ENCODE data around the gene ZSCAN25. TPM values are rescaled to one million over a fixed set of nuclear protein-coding genes. Genes with fewer than 3 reads are reported as not detected.
A peak's percentile ranks its signal among the peaks of the same experiment; 100 is the strongest.
"Not testable (repeated sequence)": the region's sequence is repeated elsewhere in the genome, so short reads cannot be mapped to it uniquely, and the experiment has no call there.

The ZSCAN25 gene
- total RNA-seq, 1 experiment from 2014 or later, result 17.6 TPM

DNA sequence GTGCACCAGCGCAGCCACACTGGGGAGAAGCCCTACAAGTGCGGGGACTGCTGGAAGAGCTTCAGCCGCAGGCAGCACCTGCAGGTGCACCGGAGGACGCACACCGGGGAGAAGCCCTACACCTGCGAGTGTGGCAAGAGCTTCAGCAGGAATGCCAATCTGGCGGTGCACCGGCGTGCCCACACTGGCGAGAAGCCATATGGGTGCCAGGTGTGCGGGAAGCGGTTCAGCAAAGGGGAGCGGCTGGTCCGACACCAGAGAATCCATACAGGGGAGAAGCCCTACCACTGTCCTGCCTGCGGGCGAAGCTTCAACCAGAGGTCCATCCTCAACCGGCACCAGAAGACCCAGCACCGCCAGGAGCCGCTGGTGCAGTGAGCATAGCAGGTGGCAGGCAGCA lies 12.9 kb downstream of the ZSCAN25 start:
- no peak overlapping the region for H3K4me3 Mint-ChIP-seq (ENCODE audit: unreplicated experiment)
- TF ChIP-seq, protein P1, sequence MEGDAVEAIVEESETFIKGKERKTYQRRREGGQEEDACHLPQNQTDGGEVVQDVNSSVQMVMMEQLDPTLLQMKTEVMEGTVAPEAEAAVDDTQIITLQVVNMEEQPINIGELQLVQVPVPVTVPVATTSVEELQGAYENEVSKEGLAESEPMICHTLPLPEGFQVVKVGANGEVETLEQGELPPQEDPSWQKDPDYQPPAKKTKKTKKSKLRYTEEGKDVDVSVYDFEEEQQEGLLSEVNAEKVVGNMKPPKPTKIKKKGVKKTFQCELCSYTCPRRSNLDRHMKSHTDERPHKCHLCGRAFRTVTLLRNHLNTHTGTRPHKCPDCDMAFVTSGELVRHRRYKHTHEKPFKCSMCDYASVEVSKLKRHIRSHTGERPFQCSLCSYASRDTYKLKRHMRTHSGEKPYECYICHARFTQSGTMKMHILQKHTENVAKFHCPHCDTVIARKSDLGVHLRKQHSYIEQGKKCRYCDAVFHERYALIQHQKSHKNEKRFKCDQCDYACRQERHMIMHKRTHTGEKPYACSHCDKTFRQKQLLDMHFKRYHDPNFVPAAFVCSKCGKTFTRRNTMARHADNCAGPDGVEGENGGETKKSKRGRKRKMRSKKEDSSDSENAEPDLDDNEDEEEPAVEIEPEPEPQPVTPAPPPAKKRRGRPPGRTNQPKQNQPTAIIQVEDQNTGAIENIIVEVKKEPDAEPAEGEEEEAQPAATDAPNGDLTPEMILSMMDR (IDR thresholded peaks at IDR 0.05; ENCODE audit: unreplicated experiment), result no peak
- peaks cover 73% of the 10 kb centered on the region for H3K36me3 Mint-ChIP-seq (ENCODE audit: insufficient read depth, unreplicated experiment)
- DNase-seq (ENCODE audit: unreplicated experiment), result no peak
- BruUV-seq (replicated peaks), result no TSS peak
- CTCF ChIA-PET, result interaction anchor here (0.5 to 5.4 kb wide), 6 partner anchors 12 to 287 kb away, joined by 3 to 47 read pairs (median 3); no protein-coding TSS in a partner anchor
- H3K27ac Mint-ChIP-seq (ENCODE audit: low read depth, unreplicated experiment), result no peak overlapping the region
- POLR2A ChIA-PET, result interaction anchor here (5.8 to 6.2 kb wide), 4 partner anchors 12 to 199 kb away, joined by 43 to 115 read pairs (median 52); partner anchors contain the start of genes CYP3A43 and ZSCAN25
- H3K9me3 Mint-ChIP-seq (ENCODE audit: unreplicated experiment), result no peaks in the 10 kb centered on the region
- peaks cover 15% of the 10 kb centered on the region for H3K4me1 Mint-ChIP-seq (ENCODE audit: insufficient read depth, unreplicated experiment)
- intact Hi-C loops (cut with micrococcal nuclease), result no loop called here
- no peaks in the 10 kb centered on the region for H3K27me3 Mint-ChIP-seq (ENCODE audit: insufficient read depth, unreplicated experiment)

DNA sequence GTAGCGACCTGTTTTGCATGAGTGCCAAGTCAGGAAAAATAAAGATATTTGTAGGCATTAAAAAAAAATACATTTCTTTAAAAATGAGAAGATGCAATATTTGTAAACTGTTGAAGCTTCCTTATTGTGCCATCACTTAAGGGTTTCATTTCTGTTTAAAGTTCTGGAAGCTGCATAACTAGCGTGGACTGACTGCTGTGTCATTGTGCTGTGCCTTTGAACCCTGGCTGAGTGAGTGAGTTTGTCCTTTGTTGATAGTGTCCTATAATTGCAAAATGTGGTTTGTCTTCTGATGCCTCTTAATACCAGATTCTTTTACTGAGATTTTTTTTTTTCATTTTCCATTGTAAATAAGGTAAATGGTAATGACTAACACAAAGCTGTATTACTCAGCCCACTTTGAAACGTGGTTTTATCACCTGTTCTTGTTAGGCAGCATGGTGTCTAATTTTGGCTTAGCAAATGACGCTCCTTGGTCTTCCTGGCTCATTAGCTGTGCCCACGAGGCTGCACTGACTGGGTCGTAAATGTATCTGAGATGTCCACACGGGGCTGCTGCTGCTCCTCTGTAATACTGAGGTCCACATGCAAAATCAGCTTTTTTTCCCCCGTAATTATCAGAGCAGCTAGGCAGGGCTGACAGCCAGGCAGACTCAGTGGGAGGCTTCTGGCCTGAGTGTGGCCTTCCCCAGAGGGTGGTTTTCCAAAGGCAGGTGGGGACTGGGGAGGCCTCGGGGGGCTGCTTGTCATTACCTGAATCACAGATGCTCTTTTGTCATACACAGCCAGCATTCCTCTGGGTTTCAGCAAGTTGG lies 14.8 kb downstream of the ZSCAN25 start:
- Mint-ChIP-seq H3K9me3 (ENCODE audit: unreplicated experiment) (no peaks in the 10 kb centered on the region), H3K4me1 (ENCODE audit: insufficient read depth, unreplicated experiment) (peaks cover 21% of the 10 kb centered on the region), H3K27me3 (ENCODE audit: insufficient read depth, unreplicated experiment) (no peaks in the 10 kb centered on the region), H3K36me3 (ENCODE audit: insufficient read depth, unreplicated experiment) (peaks cover 54% of the 10 kb centered on the region), H3K4me3 (ENCODE audit: unreplicated experiment) (no peak overlapping the region), H3K27ac (ENCODE audit: low read depth, unreplicated experiment) (peak overlapping the region; percentile 84)
- TF ChIP-seq, protein P1 (IDR thresholded peaks at IDR 0.05; ENCODE audit: unreplicated experiment), result peak; percentile 64
- DNase-seq (ENCODE audit: unreplicated experiment), result peak; percentile 61
- no TSS peak for BruUV-seq (replicated peaks)
- ChIA-PET POLR2A (interaction anchor here (0.6 to 6.2 kb wide), 19 partner anchors 11 to 360 kb away, joined by 3 to 115 read pairs (median 5); partner anchors contain the start of genes CYP3A43, TRIM4, ZNF655 and ZSCAN25), CTCF (interaction anchor here (0.6 to 5.4 kb wide), 27 partner anchors 10 to 361 kb away, joined by 3 to 53 read pairs (median 4); no protein-coding TSS in a partner anchor)
- intact Hi-C loops (cut with micrococcal nuclease), result loop anchor here (1.0 kb wide), 2 partner anchors 207 to 360 kb away; no protein-coding TSS in a partner anchor

DNA sequence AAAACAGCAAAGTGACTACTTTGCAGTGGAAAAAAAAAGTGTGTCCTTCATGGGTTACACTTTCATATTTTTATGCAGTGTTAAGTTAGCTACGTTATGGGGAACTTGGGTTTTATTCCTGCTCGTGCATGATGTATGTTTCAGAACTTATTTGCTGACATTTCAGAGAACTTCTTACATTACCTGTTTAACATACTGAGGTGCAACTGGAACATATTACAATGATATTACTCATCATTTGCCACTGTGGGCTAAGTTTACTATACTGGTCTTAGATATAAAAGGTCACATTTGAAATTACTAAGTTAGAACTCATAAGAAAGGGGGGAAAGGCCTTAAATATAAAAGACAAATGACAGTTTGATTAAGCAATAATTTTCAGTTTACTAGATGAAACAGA lies 20.7 kb downstream of the ZSCAN25 start:
- H3K36me3 Mint-ChIP-seq (ENCODE audit: insufficient read depth, unreplicated experiment); H3K9me3 Mint-ChIP-seq (ENCODE audit: unreplicated experiment); H3K27me3 Mint-ChIP-seq (ENCODE audit: insufficient read depth, unreplicated experiment); BruUV-seq (replicated peaks); DNase-seq (ENCODE audit: unreplicated experiment); CTCF ChIA-PET; H3K4me3 Mint-ChIP-seq (ENCODE audit: unreplicated experiment); intact Hi-C loops (cut with micrococcal nuclease); H3K27ac Mint-ChIP-seq (ENCODE audit: low read depth, unreplicated experiment): not testable (repeated sequence)
- peaks cover 17% of the 10 kb centered on the region for H3K4me1 Mint-ChIP-seq (ENCODE audit: insufficient read depth, unreplicated experiment)
- POLR2A ChIA-PET, result interaction anchor here (1.0 to 1.4 kb wide), 2 partner anchors 12 to 92 kb away, joined by 3 to 13 read pairs; no protein-coding TSS in a partner anchor

DNA sequence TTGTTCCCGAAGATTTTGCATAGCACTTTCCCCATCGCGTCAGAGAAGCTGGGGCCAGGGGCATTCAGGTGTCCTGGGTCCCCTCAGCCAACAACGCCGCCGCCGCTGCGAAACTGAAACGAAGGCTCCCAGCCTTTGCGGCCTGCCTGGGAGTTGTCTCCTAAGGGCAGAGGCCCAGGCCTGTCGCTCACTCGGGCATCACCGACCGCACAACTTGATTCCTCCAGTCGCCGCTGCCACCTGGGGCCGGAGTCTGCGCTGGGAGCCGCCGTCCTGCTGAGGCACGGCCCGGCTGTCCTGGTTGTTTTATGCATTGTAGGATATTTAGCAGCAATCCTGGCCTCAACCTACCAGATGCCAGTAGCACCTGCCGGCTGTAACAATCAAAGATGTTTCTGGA lies 22.0 kb downstream of the ZSCAN25 start:
- DNase-seq (ENCODE audit: unreplicated experiment), result no peak
- TF ChIP-seq, protein P1 (IDR thresholded peaks at IDR 0.05; ENCODE audit: unreplicated experiment), result no peak
- POLR2A ChIA-PET, result interaction anchor here (1.1 kb wide), 1 partner anchor 12 kb away, joined by 3 read pairs; no protein-coding TSS in a partner anchor
- Mint-ChIP-seq H3K27ac (ENCODE audit: low read depth, unreplicated experiment) (no peak overlapping the region), H3K4me3 (ENCODE audit: unreplicated experiment) (no peak overlapping the region), H3K4me1 (ENCODE audit: insufficient read depth, unreplicated experiment) (peaks cover 17% of the 10 kb centered on the region), H3K27me3 (ENCODE audit: insufficient read depth, unreplicated experiment) (no peaks in the 10 kb centered on the region), H3K36me3 (ENCODE audit: insufficient read depth, unreplicated experiment) (no peaks in the 10 kb centered on the region), H3K9me3 (ENCODE audit: unreplicated experiment) (no peaks in the 10 kb centered on the region)
- CTCF ChIA-PET, result interaction anchor here (0.7 kb wide), 1 partner anchor 198 kb away, joined by 3 read pairs; no protein-coding TSS in a partner anchor
- intact Hi-C loops (cut with micrococcal nuclease), result no loop called here
- BruUV-seq (replicated peaks), result no TSS peak
